ENCODE data around the gene CSHL1. TPM values are rescaled to one million over a fixed set of nuclear protein-coding genes. Genes with fewer than 3 reads are reported as not detected.
A peak's percentile ranks its signal among the peaks of the same experiment; 100 is the strongest.
"Not testable (repeated sequence)": the region's sequence is repeated elsewhere in the genome, so short reads cannot be mapped to it uniquely, and the experiment has no call there.

Gene CSHL1
- total and polyA plus RNA-seq, 2 donors (not counting 1 experiment from before 2014, with no cell fraction given): not detected

GRCh38 chr17:63907161-63907778 lies 3.8 kb downstream of the CSHL1 start:
- not testable (repeated sequence) for H3K9me3 ChIP-seq (ENCODE audit: control insufficient read depth, insufficient read depth, low read depth, low read length); H4K20me1 ChIP-seq (ENCODE audit: control insufficient read depth, extremely low read depth, insufficient read depth, low read length); H3K9ac ChIP-seq (ENCODE audit: insufficient read depth, low read length); H3K27me3 ChIP-seq (ENCODE audit: control insufficient read depth, insufficient read depth, low read length); H3K4me2 ChIP-seq (ENCODE audit: extremely low read depth, insufficient read depth, low read length); H3K4me3 ChIP-seq (replicated peaks in 1 of 4; ENCODE audit: control extremely low read depth in 1 of 4, insufficient read depth in 1 of 4, low read depth in 3 of 4, low read length in 4 of 4); H3K4me1 ChIP-seq (ENCODE audit: control insufficient read depth, extremely low read depth, insufficient read depth, low read length); H2AFZ ChIP-seq (ENCODE audit: low read length); H3K27ac ChIP-seq (ENCODE audit: insufficient read depth, low read length); H3K36me3 ChIP-seq (ENCODE audit: control insufficient read depth, insufficient read depth, low read length); H3K79me2 ChIP-seq (ENCODE audit: control insufficient read depth, insufficient read depth, low read length)
- TF ChIP-seq, protein P1, sequence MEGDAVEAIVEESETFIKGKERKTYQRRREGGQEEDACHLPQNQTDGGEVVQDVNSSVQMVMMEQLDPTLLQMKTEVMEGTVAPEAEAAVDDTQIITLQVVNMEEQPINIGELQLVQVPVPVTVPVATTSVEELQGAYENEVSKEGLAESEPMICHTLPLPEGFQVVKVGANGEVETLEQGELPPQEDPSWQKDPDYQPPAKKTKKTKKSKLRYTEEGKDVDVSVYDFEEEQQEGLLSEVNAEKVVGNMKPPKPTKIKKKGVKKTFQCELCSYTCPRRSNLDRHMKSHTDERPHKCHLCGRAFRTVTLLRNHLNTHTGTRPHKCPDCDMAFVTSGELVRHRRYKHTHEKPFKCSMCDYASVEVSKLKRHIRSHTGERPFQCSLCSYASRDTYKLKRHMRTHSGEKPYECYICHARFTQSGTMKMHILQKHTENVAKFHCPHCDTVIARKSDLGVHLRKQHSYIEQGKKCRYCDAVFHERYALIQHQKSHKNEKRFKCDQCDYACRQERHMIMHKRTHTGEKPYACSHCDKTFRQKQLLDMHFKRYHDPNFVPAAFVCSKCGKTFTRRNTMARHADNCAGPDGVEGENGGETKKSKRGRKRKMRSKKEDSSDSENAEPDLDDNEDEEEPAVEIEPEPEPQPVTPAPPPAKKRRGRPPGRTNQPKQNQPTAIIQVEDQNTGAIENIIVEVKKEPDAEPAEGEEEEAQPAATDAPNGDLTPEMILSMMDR (conservative IDR thresholded peaks at IDR 0.05 in 1 of 2, IDR thresholded peaks at IDR 0.05 in 1 of 2; ENCODE audit: low read depth in 1 of 2, low read length in 2 of 2): peak in 1 of 2 donors; percentile 25
- peak in 1 of 2 donors; percentile 22 for DNase-seq (ENCODE audit: low read depth in 2 of 2)

DNA sequence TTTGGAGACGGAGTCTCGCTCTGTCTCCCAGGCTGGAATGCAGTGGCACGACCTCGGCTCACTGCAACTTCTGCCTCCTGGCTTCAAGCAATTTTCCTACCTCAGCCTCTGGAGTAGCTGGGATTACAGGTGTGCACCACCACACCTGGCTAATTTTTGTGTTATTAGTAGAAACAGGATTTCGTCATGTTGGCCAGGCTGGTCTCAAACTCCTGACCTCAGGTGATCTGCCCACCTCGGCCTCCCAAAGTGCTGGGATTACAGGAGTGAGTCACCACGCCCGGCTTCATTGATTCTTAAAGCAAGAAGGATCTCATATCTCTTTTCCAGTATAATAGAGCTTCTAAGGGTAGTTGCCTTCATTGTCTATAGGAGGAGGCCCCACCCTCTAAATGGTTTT lies 6.3 kb downstream of the CSHL1 start:
- H3K4me3 ChIP-seq (replicated peaks in 1 of 4; ENCODE audit: control extremely low read depth in 1 of 4, insufficient read depth in 1 of 4, low read depth in 3 of 4, low read length in 4 of 4); H3K79me2 ChIP-seq (ENCODE audit: control insufficient read depth, insufficient read depth, low read length); H2AFZ ChIP-seq (ENCODE audit: low read length); H3K4me2 ChIP-seq (ENCODE audit: extremely low read depth, insufficient read depth, low read length); H3K27me3 ChIP-seq (ENCODE audit: control insufficient read depth, insufficient read depth, low read length); H4K20me1 ChIP-seq (ENCODE audit: control insufficient read depth, extremely low read depth, insufficient read depth, low read length); H3K9ac ChIP-seq (ENCODE audit: insufficient read depth, low read length); H3K4me1 ChIP-seq (ENCODE audit: control insufficient read depth, extremely low read depth, insufficient read depth, low read length); H3K27ac ChIP-seq (ENCODE audit: insufficient read depth, low read length); H3K36me3 ChIP-seq (ENCODE audit: control insufficient read depth, insufficient read depth, low read length); H3K9me3 ChIP-seq (ENCODE audit: control insufficient read depth, insufficient read depth, low read depth, low read length); DNase-seq (ENCODE audit: low read depth in 2 of 2): not testable (repeated sequence)

GRCh38 chr17:63903787-63904201 lies 7.3 kb downstream of the CSHL1 start:
- not testable (repeated sequence) for H2AFZ ChIP-seq (ENCODE audit: low read length); H3K27me3 ChIP-seq (ENCODE audit: control insufficient read depth, insufficient read depth, low read length); H3K79me2 ChIP-seq (ENCODE audit: control insufficient read depth, insufficient read depth, low read length); H3K9ac ChIP-seq (ENCODE audit: insufficient read depth, low read length); H4K20me1 ChIP-seq (ENCODE audit: control insufficient read depth, extremely low read depth, insufficient read depth, low read length); H3K4me1 ChIP-seq (ENCODE audit: control insufficient read depth, extremely low read depth, insufficient read depth, low read length); H3K27ac ChIP-seq (ENCODE audit: insufficient read depth, low read length); H3K9me3 ChIP-seq (ENCODE audit: control insufficient read depth, insufficient read depth, low read depth, low read length); H3K4me2 ChIP-seq (ENCODE audit: extremely low read depth, insufficient read depth, low read length); H3K4me3 ChIP-seq (replicated peaks in 1 of 4; ENCODE audit: control extremely low read depth in 1 of 4, insufficient read depth in 1 of 4, low read depth in 3 of 4, low read length in 4 of 4); H3K36me3 ChIP-seq (ENCODE audit: control insufficient read depth, insufficient read depth, low read length)
- TF ChIP-seq, protein P1 (conservative IDR thresholded peaks at IDR 0.05 in 1 of 2, IDR thresholded peaks at IDR 0.05 in 1 of 2; ENCODE audit: low read depth in 1 of 2, low read length in 2 of 2): peak; percentile 25 to 31
- DNase-seq (ENCODE audit: low read depth in 2 of 2): peak in 1 of 2 donors; percentile 8

DNA sequence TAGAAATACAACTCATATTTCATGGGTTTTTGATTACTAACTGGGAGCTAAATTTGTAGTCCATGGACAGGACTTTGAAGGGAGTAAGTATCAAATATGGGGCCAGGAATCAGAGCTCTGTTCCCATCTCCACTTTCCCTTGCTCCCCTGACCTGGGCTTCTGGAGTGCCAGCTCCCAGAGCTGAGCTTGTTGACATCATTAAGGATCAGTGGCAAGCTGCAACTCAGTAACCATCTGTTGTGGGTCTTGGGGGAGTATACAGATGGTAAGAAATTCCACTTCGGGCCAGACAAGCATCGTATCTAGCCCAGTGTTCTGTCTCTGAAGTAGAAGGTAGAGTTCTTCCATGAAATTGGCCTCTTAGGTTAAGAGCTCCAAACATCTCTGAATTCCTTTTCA lies 9.1 kb downstream of the CSHL1 start:
- not testable (repeated sequence) for H3K4me2 ChIP-seq (ENCODE audit: extremely low read depth, insufficient read depth, low read length); H3K79me2 ChIP-seq (ENCODE audit: control insufficient read depth, insufficient read depth, low read length); H3K9ac ChIP-seq (ENCODE audit: insufficient read depth, low read length); H4K20me1 ChIP-seq (ENCODE audit: control insufficient read depth, extremely low read depth, insufficient read depth, low read length); H3K9me3 ChIP-seq (ENCODE audit: control insufficient read depth, insufficient read depth, low read depth, low read length); H3K4me3 ChIP-seq (replicated peaks in 1 of 4; ENCODE audit: control extremely low read depth in 1 of 4, insufficient read depth in 1 of 4, low read depth in 3 of 4, low read length in 4 of 4); H3K4me1 ChIP-seq (ENCODE audit: control insufficient read depth, extremely low read depth, insufficient read depth, low read length); H3K27me3 ChIP-seq (ENCODE audit: control insufficient read depth, insufficient read depth, low read length); DNase-seq (ENCODE audit: low read depth in 2 of 2); H2AFZ ChIP-seq (ENCODE audit: low read length); H3K27ac ChIP-seq (ENCODE audit: insufficient read depth, low read length); H3K36me3 ChIP-seq (ENCODE audit: control insufficient read depth, insufficient read depth, low read length)

GRCh38 chr17:63898899-63899798 lies 11.9 kb downstream of the CSHL1 start:
- not testable (repeated sequence) for H3K27ac ChIP-seq (ENCODE audit: insufficient read depth, low read length); H3K36me3 ChIP-seq (ENCODE audit: control insufficient read depth, insufficient read depth, low read length); H3K4me1 ChIP-seq (ENCODE audit: control insufficient read depth, extremely low read depth, insufficient read depth, low read length); H3K79me2 ChIP-seq (ENCODE audit: control insufficient read depth, insufficient read depth, low read length); DNase-seq (ENCODE audit: low read depth in 2 of 2); H4K20me1 ChIP-seq (ENCODE audit: control insufficient read depth, extremely low read depth, insufficient read depth, low read length); H2AFZ ChIP-seq (ENCODE audit: low read length); H3K4me2 ChIP-seq (ENCODE audit: extremely low read depth, insufficient read depth, low read length); H3K9ac ChIP-seq (ENCODE audit: insufficient read depth, low read length); H3K9me3 ChIP-seq (ENCODE audit: control insufficient read depth, insufficient read depth, low read depth, low read length); H3K4me3 ChIP-seq (replicated peaks in 1 of 4; ENCODE audit: control extremely low read depth in 1 of 4, insufficient read depth in 1 of 4, low read depth in 3 of 4, low read length in 4 of 4); H3K27me3 ChIP-seq (ENCODE audit: control insufficient read depth, insufficient read depth, low read length)
